OCI-LY1 (cell line): ENCODE results near the gene CD79A.

Source experiments
- CTCF ChIP-seq: fragments of 200-600 bp; sonication (generic), shearing (Covaris generic); IDR thresholded peaks from 2 replicates; pipeline ENCODE4 v1.5.1; 2017; ENCODE audit warnings: mild to moderate bottlenecking, antibody characterized with exemption, low read length, moderate library complexity, mixed read lengths
- EZH2 ChIP-seq: fragments of 200-600 bp; sonication (generic), shearing (Covaris generic); IDR thresholded peaks from 2 replicates; pipeline ENCODE4 v1.8.0; 2017; ENCODE audit warnings: borderline replicate concordance, mixed run types, mild to moderate bottlenecking, antibody characterized with exemption, low read length, moderate library complexity, mixed read lengths

DNA sequence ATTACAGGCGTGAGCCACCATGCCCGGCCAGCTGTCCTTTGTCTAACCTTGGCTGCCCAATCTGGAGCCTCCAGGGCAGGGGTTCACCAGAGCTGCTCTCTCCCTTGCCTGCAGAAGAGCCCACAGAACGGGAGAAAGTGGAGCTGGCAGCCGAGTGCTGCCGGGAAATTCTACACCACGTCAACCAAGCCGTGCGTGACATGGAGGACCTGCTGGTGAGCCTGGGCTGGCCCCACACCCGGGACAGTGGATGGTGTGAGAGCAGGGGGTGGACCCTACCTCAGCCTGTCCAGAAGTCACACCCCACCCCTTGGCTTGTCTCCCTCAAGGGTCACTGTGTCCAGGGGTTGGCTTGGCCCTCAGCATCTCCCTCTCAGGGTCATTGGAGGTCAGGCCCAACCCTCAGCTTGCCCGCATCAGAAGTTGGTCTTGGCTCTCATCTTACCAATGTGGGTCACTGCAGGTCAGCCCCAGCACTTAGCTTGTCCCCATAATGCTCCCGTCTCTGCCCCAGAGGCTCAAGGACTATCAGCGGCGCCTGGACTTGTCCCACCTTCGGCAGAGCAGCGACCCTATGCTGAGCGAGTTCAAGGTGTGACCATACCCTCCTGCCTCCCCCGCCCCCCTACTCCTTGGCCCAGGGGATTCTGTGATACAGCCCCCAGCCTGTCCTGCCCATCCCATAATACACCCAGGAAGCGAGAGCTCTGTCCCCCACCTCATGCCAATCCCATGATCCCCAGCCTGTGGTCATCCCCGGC, 26.3 kb downstream of the CD79A start:
- TF ChIP-seq CTCF (no peak), EZH2 (no peak)
